CD4-positive, alpha-beta T cell (primary cell): ENCODE results near the gene ANO8. TPM values are rescaled to one million over a fixed set of nuclear protein-coding genes. Genes with fewer than 3 reads are reported as not detected.

Experiments
- ATAC-seq: fragments of 200-7000 bp; cut with Tn5 transposase; one replicate; pipeline ENCODE4 v1.10.0; 2022; ENCODE audit warnings: mild to moderate bottlenecking; ENCODE audit not compliant: poor library complexity
- CTCF ChIA-PET: fragments of 350-600 bp; sonication (Branson Sonifier 250); formaldehyde crosslinking; loops from one replicate; lab custom pipeline; 2021; ENCODE audit warnings: antibody characterized with exemption, inconsistent platforms; lab: Charles Lee
- POLR2A ChIA-PET: fragments of 350-600 bp; sonication (Branson Sonifier 250); formaldehyde crosslinking; loops from one replicate; lab custom pipeline; 2021; ENCODE audit warnings: antibody characterized with exemption, inconsistent platforms; lab: Charles Lee
- DNase-seq, 14 experiments: peaks; one replicate each; pipeline ENCODE4 v3.0.0-alpha.2; 2013 to 2020; ENCODE audit warnings: mixed read lengths in 2 of 14
- H3K27ac ChIP-seq, 2 donors: one replicate each; pipeline versions ENCODE4 v1.5.1 to v1.7.0; 2013; ENCODE audit warnings: low read length in 2 of 2, low read depth in 1 of 2, mild to moderate bottlenecking in 1 of 2
- H3K27me3 ChIP-seq, 2 experiments: 1 replicate in 1 of 2; 2 replicates in 1 of 2; pipeline versions ENCODE4 v1.6.1 to v1.7.0; 2013; ENCODE audit warnings: low read length in 2 of 2, control low read depth in 1 of 2, mild to moderate bottlenecking in 1 of 2, moderate library complexity in 1 of 2; ENCODE audit not compliant: insufficient read depth in 2 of 2, control insufficient read depth in 1 of 2
- H3K36me3 ChIP-seq: one replicate; pipeline ENCODE4 v1.6.1; 2013; ENCODE audit warnings: low read length, control low read depth; ENCODE audit not compliant: insufficient read depth
- H3K4me1 ChIP-seq: one replicate; pipeline ENCODE4 v1.6.1; 2013; ENCODE audit warnings: low read length, control low read depth; ENCODE audit not compliant: insufficient read depth
- H3K4me3 ChIP-seq: one replicate; pipeline ENCODE4 v1.5.1; 2013; ENCODE audit warnings: mild to moderate bottlenecking, low read length, moderate library complexity
- H3K9me3 ChIP-seq, 2 experiments: 1 replicate in 1 of 2; 2 replicates in 1 of 2; pipeline versions ENCODE4 v1.6.1 to v1.7.0; 2013; ENCODE audit warnings: low read length in 2 of 2, mild to moderate bottlenecking in 2 of 2, control low read depth in 1 of 2, moderate library complexity in 1 of 2; ENCODE audit not compliant: control insufficient read depth in 1 of 2, insufficient read depth in 1 of 2
- H3K27ac Mint-ChIP-seq: one replicate; pipeline ENCODE4 v1.8.0; 2020; ENCODE audit warnings: mixed read lengths
- H3K27me3 Mint-ChIP-seq: one replicate; pipeline ENCODE4 v1.8.0; 2021; ENCODE audit warnings: mixed read lengths
- H3K36me3 Mint-ChIP-seq: one replicate; pipeline ENCODE4 v1.8.0; 2021; ENCODE audit warnings: low read depth, mixed read lengths
- H3K4me1 Mint-ChIP-seq: one replicate; pipeline ENCODE4 v1.8.0; 2021; ENCODE audit warnings: low read depth, mixed read lengths
- H3K4me3 Mint-ChIP-seq: one replicate; pipeline ENCODE4 v1.8.0; 2020; ENCODE audit warnings: mild to moderate bottlenecking, mixed read lengths
- H3K9me3 Mint-ChIP-seq: one replicate; pipeline ENCODE4 v1.8.0; 2020; ENCODE audit warnings: mixed read lengths
- CTCF ChIP-seq: fragments of 200-600 bp; IDR thresholded peaks from one replicate; pipeline ENCODE4 v1.8.0; 2022; ENCODE audit warnings: antibody characterized with exemption, mild to moderate bottlenecking
- intact Hi-C, 2 experiments: fragments of 100-400 bp; cut with DNase I in 1 of 2; cut with micrococcal nuclease in 1 of 2; formaldehyde crosslinking; loops; one replicate each; pipeline versions ENCODE4 v1.15.1 to v1.9.0; 2023 to 2025; cut with DNase I, micrococcal nuclease
- total RNA-seq, 174 experiments: library from RNA in 2 of 174; stranded (reverse) in 2 of 174; gene quantifications; one replicate each; pipeline ENCODE4 v1.2.3 and lab custom pipeline; 2021 to 2026

The ANO8 gene
- total RNA-seq, 2 experiments from 2014 or later: 15.3 TPM

GRCh38 chr19:17319473-17320238 lies 15.0 kb downstream of the ANO8 start:
- DNase-seq (peak in 1 of 14 experiments; percentile 13), ATAC-seq (no peak)
- Histone ChIP-seq H3K4me1 (peaks cover 14% of the 10 kb centered on the region), H3K36me3 (peaks cover 43% of the 10 kb centered on the region), H3K4me3 (no peak overlapping the region), H3K9me3 (no peaks in the 10 kb centered on the region), H3K27me3 (no peaks in the 10 kb centered on the region), H3K27ac (no peak overlapping the region)
- peaks cover 6% of the 10 kb centered on the region for H3K4me1 Mint-ChIP-seq
- H3K4me3 Mint-ChIP-seq: no peak overlapping the region
- H3K36me3 Mint-ChIP-seq: peaks cover 50% of the 10 kb centered on the region
- ChIA-PET CTCF (no interaction called here), POLR2A (interaction anchor here (0.8 to 1.5 kb wide), 2 partner anchors 10 to 15 kb away, joined by 3 read pairs; partner anchors contain the start of genes ANO8 and DDA1)
- no peak for TF ChIP-seq CTCF
- H3K27me3 Mint-ChIP-seq: no peaks in the 10 kb centered on the region
- H3K9me3 Mint-ChIP-seq: no peaks in the 10 kb centered on the region
- no peak overlapping the region for H3K27ac Mint-ChIP-seq
- intact Hi-C loops: no loop called here

- no peaks in the 10 kb centered on the region for H3K27me3 Mint-ChIP-seq
- no peak overlapping the region for H3K4me3 Mint-ChIP-seq
- H3K27me3 ChIP-seq: no peaks in the 10 kb centered on the region
- peaks cover 6% of the 10 kb centered on the region for H3K4me1 Mint-ChIP-seq
- H3K4me1 ChIP-seq: peaks cover 14% of the 10 kb centered on the region
- POLR2A ChIA-PET: interaction anchor here (0.8 to 1.5 kb wide), 2 partner anchors 10 to 15 kb away, joined by 3 read pairs; partner anchors contain the start of genes ANO8 and DDA1
- no peak overlapping the region for H3K27ac Mint-ChIP-seq
- no peaks in the 10 kb centered on the region for H3K9me3 ChIP-seq
- ATAC-seq (no peak), DNase-seq (no peak)
- TF ChIP-seq CTCF: no peak
- H3K9me3 Mint-ChIP-seq: no peaks in the 10 kb centered on the region
- peaks cover 56% of the 10 kb centered on the region for H3K36me3 Mint-ChIP-seq
- intact Hi-C loops: no loop called here
- H3K36me3 ChIP-seq: peaks cover 50% of the 10 kb centered on the region
- no peak overlapping the region for H3K27ac ChIP-seq
- H3K4me3 ChIP-seq: no peak overlapping the region
- CTCF ChIA-PET: no interaction called here
Measured at GRCh38 chr19:17318966-17319365, 15.7 kb downstream of the ANO8 start.

- peaks cover 43% of the 10 kb centered on the region for H3K36me3 ChIP-seq
- Mint-ChIP-seq H3K4me1 (peaks cover 20% of the 10 kb centered on the region), H3K4me3 (peak overlapping the region; percentile 4), H3K27ac (no peak overlapping the region), H3K36me3 (peaks cover 55% of the 10 kb centered on the region), H3K9me3 (no peaks in the 10 kb centered on the region), H3K27me3 (no peaks in the 10 kb centered on the region)
- DNase-seq (no peak), ATAC-seq (no peak)
- H3K27ac ChIP-seq: no peak overlapping the region
- POLR2A ChIA-PET: no interaction called here
- peaks cover 43% of the 10 kb centered on the region for H3K4me1 ChIP-seq
- no peaks in the 10 kb centered on the region for H3K27me3 ChIP-seq
- CTCF ChIA-PET: no interaction called here
- H3K4me3 ChIP-seq: no peak overlapping the region
- no peaks in the 10 kb centered on the region for H3K9me3 ChIP-seq
- TF ChIP-seq CTCF: no peak
- intact Hi-C loops: no loop called here
Measured at GRCh38 chr19:17314007-17314593, 20.6 kb downstream of the ANO8 start.
